Inflammatory macrophage treated with lipopolysaccharide for 4 hours (primary cell): ENCODE results near the gene SOX5.
"Not testable (repeated sequence)": the region's sequence is repeated elsewhere in the genome, so short reads cannot be mapped to it uniquely, and the experiment has no call there.

Source experiments
- DNase-seq: peaks from one replicate; pipeline ENCODE4 v3.0.0-alpha.2; 2020

The SOX5 gene

DNA sequence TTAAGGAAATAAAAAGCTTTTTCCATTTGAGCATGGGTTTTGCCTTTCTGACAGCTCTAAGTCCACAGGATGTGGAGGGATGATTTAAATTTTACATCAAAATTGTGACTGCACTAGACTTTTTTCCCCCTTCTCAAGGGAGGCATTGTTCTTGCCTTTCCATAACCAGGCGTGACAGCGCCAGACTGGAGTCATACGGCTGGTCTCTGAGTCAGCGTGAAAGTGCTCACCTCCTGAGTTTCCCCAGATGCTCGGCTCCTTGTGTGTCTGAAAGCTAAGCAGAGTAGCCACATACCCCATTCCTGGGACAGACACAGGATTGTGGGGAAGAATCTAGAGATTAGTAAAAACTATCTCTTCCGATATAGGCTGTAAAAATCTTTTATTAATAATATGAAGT lies 43.1 kb downstream of the SOX5 start:
- no peak for DNase-seq

DNA sequence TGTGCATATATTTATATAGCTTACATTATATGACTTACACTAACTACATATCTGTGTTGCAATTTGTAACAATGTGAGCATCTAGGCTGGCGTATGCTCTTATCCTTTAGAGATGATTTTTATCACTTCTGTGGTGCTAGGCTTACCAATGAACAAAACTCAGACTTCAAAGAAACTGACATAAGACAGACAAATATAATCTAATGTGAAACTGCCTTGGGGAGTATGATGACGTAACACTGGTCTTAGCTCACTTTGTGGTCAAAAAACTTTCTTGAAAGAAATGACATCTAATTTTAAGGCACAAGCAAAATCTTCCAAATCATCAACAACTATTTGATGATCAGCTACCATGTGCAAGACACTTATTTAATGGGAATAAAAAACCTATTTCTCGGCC lies 50.0 kb downstream of the SOX5 start:
- no peak for DNase-seq

DNA sequence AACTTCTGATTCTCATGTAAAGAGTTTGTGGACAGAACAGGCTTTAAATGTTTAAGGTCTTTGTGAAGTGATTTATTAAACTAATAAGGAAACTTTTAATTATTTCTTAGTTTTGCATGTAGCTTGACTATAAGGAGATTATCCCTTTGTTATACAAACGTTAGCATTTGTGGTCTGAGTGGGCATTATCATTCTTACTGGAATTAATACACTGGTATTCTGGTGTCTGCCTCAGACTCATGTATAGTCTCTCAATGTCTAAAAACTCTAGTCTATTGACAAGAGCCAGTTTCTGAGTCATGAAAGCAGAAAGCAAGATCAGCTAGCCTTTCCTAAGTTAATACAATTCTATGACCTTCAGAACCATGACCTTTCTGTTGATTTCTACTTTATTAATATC lies 51.3 kb downstream of the SOX5 start:
- DNase-seq, result no peak

DNA sequence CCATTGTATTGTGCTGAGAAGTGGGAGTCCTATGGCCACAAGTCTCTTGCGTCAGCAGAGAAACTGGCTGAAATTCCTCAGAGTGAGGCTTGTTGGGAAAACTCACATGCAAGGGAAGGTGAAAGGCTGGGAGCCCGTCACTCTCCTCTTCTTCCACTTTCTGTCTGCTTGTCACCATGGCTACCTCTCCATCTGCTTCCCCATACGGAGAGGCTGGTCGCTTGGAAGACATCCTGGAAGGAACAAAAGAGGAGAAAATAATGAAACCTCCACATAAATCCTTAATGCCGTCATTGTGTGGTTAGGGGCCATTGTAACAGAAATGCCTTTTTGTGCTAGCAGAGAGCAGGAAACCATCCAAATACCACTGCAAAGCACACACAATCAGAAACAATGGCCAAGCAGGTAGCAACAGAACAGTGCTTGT lies 53.7 kb downstream of the SOX5 start:
- no peak for DNase-seq

DNA sequence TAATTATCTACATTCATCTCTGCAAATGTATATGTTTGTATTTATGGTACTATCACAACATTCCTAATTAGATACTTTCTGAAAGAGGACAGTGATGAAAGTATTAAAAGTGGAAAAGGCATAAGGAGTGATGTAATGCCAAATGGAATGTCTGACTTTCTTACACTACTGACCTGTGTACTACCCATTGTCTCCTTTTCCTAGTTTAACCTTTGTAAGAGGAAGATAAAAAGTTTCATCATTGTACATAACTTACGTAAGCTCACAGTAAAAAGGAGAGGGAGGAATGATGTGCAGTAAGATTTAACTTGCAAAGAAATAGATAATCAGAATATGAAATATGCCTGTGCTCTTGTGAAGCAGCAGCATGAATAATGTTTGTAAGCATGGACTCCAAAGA lies 55.9 kb downstream of the SOX5 start:
- DNase-seq, result no peak

DNA sequence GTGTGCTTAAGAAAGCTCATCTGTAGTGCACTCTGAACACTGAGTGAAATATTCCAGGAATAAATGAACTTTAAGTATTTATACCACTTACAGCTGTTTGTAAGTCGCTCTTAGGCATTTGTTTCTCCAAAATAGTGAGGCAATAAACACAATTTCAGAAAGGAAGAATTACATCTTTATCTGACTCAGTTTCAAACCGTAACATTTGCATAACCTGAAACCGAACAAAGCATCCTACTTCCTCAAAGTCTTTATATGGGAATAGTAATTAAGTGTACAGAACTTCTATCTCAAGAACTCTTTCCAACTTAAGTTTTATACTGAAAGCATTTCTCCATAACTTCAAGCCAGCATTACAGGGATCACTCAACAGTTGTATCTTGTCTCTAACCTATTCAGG lies 58.4 kb downstream of the SOX5 start:
- DNase-seq, result no peak

DNA sequence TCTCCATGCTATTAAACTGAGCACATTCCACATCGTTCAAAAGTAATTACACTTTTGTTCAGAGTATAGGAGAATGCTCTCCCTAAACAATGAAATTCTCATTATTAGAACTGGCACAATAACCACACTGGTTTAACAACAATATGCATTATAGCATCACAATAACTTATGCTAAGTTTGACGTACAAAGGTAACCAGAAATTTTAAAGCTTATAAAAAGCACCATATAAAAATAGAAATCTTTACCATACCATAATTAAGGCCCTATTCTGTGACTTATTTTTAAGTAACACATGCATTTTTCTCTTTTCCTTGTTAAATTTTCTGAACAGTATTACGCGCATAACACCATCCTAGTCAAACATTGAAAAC lies 60.4 kb downstream of the SOX5 start:
- DNase-seq, result no peak

DNA sequence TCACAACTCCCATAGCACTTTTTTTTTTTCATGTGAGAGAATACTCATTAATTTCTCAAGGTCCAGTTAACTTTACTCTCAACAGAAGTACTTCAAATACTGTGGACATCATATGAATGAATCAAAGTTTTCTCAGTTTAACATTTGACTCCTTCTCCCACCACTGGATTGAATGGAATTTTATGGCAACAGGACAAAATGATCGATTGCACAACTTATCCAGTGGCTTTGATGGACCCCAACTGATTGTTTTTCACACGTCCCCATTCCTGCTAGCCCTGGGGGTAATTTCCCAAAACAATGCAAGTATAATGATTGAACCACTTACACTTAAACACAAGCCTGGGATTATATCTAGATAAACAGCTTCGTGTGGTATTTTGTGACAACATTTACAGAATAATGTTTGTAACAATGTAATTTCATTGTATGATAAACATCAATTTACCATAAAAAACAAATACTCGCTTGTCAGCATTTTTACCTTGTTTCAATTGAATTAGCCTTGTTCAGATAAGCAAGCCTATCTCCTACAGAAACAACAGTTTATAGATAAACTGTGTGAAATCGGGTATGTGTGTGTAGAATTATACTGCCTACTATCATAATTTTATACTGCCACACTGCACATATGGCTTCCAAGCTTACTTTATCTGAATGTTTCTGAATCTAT lies 60.9 kb downstream of the SOX5 start:
- DNase-seq, result no peak

DNA sequence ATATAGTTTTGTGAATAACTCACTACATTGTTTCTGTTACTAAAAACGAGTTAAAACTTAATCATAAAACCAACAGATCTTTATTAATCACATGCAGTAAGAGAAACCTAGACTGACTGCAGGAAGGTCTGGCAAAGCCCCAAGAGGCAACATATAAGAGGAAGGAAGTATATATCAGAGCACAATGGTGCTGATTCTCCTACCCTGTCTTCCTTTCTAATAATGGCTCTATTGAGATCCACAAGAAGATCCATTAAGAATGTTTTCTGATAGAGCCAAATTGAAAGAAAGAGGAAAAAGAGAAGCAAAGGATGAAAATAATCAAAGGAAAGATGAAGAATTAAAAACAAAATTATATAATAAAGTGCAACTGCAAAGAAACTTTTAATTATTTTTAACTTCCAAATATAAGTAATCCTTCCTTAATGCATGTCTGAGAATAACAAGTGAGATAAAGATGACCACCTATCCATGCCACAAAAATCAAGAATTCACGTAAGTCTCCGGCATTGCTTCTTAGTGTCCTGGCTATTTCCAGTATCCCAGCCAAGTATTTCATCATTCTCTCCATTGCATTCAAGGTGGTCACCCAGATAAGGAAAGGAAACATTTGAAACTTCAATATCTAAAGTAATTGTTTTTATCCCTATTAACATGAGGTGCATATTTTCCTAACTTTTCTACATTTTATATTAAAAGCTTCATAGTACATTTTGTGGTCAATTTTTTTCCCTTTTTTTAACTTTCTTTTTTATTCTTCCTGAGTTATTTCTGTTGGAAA lies 62.2 kb downstream of the SOX5 start:
- DNase-seq, result no peak

DNA sequence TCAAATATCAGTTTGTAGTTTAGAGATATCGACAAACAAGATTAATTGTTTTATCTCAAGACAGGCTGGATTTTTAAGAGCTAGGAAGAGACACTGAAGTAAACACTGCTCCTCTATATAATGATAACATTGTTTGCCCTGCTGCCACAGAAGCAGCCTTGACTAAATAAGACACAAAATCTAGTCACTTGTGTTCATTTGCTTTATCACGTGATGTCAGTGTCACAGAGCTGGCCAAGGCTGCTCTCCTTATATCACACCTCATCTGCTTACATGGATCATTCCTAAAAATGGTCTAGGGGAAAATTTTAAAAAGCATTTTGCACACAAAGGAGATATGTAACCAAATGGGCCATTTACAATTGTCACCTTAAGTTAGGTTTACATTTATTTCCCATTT lies 64.1 kb downstream of the SOX5 start:
- DNase-seq, result no peak

DNA sequence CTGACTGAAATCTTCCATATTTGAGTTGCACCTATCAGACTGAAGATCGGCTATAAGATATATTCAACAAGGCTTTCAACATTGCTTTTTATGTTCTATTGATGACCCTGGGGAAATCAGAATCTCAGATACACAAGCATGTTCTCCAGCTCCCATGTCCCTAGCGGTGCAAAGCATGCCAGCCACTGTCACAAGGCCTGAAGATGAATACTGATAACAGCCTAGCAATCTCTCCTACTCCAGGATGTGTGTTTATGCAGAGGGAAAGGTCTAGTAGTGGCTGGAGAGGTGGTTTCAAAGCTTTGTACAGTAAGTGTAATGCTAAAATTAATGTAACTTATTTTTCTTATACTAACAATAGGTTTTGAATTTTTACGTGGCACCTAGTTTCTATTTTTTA lies 64.6 kb downstream of the SOX5 start:
- DNase-seq, result no peak

DNA sequence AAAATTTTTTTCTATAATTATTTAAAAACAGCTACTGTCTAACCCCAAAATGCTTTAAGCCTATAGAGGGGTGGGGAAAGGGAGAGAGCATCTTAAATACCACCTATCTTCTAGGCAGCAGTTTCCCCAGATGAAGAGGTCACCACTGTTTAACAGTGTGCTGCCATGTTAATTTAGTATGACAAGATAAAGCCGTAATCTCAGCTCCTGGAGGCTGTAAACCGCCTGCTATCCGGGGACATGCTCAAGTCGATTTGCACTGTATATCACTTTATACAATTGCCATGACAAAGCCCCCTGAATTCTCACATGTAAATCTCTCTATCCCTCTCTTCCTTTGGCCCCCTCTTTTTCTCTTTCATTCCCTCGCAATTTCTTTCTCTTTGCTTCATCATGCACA lies 68.5 kb downstream of the SOX5 start:
- DNase-seq, result no peak

DNA sequence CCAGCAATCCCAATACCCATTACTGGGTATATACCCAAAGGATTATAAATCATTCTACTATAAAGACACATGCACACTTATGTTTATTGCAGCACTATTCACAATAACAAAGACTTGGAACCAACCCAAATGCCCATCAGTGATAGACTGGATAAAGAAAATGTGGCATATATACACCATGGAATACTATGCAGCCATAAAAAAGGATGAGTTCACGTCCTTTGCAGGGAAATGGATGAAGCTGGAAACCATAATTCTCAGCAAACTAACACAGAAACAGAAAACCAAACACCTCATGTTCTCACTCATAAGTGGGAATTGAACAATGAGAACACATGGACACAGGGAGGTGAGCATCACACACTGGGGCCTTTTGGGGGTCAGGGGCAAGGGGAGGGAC lies 72.9 kb downstream of the SOX5 start:
- DNase-seq, result not testable (repeated sequence)

DNA sequence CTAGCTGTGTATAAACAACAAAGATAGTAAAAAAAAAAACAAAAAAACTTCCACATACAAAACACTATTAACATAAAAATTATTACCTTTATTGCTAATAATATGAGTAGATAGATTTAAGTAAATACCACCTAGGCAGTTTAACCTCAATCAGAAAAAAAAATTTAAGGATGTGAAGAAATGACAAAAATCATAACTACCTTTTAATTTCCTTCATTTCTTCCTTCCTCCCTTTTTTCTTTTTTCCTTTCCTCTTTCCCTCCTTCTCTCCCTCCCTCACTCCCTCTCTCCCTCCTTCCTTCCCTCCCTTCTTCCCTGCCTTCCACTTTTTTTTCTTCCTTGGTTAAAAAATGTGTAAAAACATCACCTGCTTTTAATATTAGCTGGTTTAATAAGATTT lies 81.7 kb downstream of the SOX5 start:
- no peak for DNase-seq

DNA sequence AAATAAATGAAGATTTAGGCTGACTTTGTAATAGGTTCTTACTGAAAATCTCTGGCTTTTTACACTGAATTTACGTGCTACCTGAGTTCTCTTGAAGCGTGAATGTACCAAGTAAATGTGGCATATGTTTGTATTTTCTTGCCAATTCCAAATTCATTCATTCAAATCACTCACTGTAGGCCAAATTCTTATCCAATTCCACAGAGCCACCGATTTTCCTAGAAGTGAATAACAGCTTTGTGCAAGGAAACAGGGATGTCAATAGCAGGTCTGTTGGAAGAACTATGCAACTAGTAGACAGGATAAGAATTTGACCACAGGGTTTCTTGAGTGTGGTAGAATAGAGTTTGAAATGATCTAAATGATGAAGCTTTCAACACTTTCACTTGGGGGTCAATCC lies 86.8 kb downstream of the SOX5 start:
- no peak for DNase-seq

DNA sequence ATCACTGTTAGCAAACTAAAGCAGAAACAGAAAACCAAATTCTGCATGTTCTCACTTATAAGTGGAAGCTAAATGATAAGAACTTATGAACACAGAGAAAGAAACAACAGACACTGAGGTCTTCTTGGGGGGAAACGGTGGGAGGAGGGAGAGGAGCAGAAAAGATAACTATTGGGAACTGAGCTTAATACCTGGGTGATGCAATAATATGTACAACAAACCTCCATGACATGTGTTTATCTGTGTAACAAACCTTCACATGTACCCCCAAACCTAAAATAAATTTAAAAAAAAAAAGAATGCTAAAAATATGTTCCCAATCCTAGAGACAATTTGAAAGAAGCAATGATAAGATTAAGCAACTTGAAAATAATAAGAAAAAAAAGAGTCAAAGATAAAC lies 89.5 kb downstream of the SOX5 start:
- DNase-seq, result no peak

DNA sequence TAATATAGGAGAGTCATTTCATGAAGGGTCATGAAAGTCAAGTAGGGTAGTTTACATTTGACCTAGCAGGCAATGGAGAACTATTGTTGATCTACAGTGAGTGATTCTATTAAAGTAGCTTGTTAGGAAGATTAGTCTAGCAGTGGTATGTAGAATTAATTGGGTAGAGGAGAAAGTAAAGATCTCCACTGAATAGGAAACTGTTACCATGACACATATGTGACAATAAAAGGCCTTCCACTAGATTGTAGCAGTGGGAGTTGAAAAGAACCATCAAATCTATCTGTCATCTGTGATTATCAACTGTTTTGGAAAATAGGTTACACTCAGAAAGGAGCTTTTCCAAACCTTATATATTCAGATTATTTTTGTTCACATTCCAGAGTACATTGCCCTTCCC lies 92.3 kb downstream of the SOX5 start:
- no peak for DNase-seq

DNA sequence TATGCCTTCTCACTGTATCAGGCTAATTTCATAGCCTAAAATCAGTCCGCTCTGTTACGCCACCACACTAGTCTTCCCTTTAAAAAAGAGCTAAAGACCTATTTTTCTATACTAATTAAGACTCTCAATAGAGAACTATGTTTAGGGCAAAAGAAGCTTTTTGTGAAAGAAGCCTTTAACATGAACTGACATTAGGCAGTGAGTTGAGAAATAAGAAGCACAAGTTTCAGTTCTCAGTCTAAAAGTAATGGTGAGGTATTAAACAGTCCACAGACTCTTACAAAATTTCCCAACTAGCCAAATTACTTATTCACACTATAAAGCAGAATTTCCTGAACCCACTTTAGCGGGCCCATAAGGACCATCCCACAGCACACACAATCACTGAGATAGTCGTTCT lies 93.7 kb downstream of the SOX5 start:
- DNase-seq, result no peak

DNA sequence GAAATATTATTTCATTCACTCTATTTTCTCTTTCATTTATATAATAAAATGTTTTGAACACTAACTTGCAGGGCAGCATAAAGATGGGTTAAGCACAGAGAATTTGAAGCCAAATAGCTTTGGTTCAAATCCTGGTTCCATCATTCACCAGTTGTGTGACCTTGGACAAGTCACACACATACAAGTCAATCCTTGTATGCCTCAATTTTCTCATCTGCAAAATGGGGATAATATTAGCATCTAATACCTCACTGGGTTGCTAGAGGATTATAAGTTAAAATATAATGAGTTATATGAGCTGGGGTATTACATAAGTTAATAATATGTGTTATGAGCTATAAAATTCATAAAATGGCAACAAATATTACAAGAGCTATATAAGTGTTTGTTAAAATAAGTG lies 94.9 kb downstream of the SOX5 start:
- no peak for DNase-seq

DNA sequence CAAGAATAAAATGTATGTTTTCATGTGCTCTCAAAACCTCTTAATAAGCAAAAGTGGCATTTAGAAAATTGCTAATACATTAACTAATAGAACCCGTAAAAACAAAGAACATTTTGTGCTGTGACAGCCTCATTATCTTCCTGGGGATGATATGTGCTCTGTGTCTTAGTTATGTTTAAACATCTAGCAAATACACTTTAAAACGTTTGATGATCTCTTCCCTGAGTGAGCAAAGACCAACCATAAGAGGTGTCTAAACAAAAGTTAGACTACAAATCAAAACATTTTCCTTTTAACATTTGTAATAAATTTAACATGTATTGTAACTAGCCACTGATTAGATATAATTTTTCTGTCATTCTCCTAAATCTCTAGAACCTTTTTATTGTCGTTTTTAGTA lies 95.8 kb downstream of the SOX5 start:
- no peak for DNase-seq

DNA sequence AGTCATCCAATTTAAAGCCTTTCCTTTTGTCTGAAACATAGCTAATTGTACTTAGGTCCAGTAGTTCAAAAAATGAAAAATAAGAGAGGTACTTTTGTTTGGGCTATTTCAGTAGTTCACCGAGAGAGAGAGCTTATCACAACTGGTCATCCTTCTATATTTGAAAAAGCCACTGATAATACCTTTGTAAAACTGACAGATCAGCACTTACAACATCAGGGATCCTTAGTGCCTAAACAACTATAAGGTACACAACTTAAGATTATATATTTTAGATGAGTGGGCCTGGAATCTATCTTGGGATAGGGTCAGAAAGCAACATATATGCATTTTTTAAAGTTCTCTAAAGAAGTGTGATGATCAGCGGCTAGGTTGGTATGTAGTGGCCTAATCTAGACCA lies 97.9 kb downstream of the SOX5 start:
- DNase-seq, result no peak

DNA sequence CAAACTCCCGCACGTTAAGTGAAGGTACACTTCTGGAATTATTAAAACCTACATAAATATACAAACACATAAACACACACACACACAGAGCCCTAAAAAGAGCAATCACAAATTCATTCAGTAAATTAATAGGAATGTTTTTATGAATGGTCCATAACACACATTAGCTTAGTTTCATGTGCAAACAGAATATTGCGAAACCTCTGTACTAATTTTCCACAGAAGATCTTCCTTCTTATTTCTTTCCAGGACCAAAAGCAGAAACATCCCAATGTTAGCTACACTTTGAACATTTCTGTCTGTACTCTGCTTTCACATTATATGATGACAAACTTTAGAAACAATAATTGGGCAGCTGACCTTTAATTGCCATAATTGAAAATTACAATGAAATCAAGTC lies 101.6 kb downstream of the SOX5 start:
- DNase-seq, result no peak

DNA sequence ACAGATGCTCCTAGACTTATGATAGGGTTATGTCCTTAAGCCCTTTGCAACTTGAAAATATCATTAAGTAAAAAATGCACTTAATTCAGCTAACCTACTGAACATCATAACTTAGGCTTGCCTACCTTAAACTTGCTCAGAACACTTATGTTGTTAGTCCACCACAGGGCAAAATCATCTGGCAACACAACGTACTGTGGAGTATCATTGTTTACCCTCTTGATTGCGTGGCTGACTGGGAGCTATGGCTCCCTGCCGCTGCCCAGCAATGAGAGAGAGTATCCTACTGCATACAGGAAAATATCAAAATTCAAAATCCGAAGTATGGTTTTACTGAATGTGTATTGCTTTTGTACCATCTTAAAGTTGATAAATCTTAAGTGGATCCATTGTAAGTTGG lies 105.5 kb downstream of the SOX5 start:
- DNase-seq, result no peak

DNA sequence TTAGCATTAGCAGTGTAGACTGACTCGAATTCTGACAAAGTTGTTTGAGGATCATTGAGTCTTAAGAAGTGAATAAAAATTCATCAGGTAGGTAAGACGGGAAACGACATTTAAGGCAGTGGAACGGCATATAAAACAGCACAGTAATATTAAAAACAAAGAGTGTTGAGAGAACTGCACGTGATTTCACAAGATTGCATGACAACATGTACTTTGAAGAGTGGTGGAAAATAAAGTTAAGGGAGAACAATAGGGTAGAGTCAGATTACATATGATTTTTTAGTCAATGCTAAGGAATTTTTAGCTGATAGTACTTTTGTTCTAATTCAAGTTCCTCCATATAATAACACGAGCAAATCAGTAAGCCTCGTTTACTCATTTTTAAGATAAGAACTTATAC lies 115.4 kb downstream of the SOX5 start:
- no peak for DNase-seq

DNA sequence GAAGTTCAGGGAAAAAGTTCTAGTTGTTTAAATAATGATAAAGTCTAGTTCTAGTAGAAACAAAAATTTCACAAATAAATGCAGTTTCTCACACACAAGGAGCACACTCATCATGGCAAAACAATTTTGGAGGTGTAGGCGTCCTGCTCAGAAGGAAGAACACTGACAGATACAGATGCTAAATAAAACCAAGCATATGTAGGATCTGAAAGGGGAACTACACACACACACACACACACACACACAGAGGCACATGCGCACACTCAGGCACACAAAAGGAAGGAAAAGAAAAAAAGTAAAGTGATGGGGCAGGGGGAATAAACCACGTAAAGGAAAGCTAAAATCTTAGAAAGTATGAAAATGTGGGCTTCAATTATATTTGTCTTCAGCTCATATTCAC lies 117.7 kb downstream of the SOX5 start:
- no peak for DNase-seq
